ENCODE measurements around the gene LNX1.

- no peak for TF ChIP-seq CTCF (IDR thresholded peaks at IDR 0.05)
- TF ChIP-seq POLR2A (IDR thresholded peaks at IDR 0.05): no peak
These were observed 16.8 kb downstream of the LNX1 start for GRCh38 chr4:53574528-53574927.

Measured in suprapubic skin (tissue), 3 donors.